ENCODE data around the gene USP24. TPM values are rescaled to one million over a fixed set of nuclear protein-coding genes. Genes with fewer than 3 reads are reported as not detected.
A peak's percentile ranks its signal among the peaks of the same experiment; 100 is the strongest.

USP24 gene
- total RNA-seq, 6 experiments from 2014 or later: 19.9 to 28.0 (median 21.9) TPM

DNA sequence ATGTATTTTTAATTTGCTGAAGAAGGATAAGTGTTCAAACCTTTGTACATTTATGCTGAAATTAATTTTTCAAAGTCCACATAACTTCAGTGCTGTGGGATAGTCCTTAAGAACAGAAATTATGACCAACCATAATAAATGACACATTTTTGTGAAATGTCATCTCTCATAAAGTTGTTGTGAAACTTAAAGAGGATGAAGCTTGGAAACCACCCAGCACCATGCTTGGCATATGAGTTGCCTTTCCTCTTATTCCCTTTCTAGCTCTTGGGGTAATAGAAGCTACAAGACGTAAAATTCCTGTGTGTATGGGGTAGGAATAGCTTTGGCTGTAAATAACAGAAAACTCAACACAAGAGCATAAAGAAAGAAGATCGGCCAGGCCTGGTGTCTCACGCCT lies 18.9 kb upstream of the USP24 start:
- intact Hi-C loops (cut with DNase I): no loop called here
- H3K4me3 ChIP-seq: no peak overlapping the region
- 96% methylated on average over 3 of the region's 3 CpGs for WGBS (ENCODE audit: insufficient coverage, low coverage, low lambda C conversion rate, missing lambda C conversion rate)
- no peak for DNase-seq
- no peak overlapping the region for H3K27ac ChIP-seq
- no peaks in the 10 kb centered on the region for H3K9me3 ChIP-seq
- TF ChIP-seq POLR2A (IDR thresholded peaks at IDR 0.05): no peak
- TF ChIP-seq, protein P1, sequence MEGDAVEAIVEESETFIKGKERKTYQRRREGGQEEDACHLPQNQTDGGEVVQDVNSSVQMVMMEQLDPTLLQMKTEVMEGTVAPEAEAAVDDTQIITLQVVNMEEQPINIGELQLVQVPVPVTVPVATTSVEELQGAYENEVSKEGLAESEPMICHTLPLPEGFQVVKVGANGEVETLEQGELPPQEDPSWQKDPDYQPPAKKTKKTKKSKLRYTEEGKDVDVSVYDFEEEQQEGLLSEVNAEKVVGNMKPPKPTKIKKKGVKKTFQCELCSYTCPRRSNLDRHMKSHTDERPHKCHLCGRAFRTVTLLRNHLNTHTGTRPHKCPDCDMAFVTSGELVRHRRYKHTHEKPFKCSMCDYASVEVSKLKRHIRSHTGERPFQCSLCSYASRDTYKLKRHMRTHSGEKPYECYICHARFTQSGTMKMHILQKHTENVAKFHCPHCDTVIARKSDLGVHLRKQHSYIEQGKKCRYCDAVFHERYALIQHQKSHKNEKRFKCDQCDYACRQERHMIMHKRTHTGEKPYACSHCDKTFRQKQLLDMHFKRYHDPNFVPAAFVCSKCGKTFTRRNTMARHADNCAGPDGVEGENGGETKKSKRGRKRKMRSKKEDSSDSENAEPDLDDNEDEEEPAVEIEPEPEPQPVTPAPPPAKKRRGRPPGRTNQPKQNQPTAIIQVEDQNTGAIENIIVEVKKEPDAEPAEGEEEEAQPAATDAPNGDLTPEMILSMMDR (IDR thresholded peaks at IDR 0.05): no peak
- no peak for ATAC-seq
- peaks cover 0 to 5% (median 0%) of the 10 kb centered on the region in 4 donors for H3K4me1 ChIP-seq
- no peaks in the 10 kb centered on the region for H3K36me3 ChIP-seq
- H3K27me3 ChIP-seq: no peaks in the 10 kb centered on the region

DNA sequence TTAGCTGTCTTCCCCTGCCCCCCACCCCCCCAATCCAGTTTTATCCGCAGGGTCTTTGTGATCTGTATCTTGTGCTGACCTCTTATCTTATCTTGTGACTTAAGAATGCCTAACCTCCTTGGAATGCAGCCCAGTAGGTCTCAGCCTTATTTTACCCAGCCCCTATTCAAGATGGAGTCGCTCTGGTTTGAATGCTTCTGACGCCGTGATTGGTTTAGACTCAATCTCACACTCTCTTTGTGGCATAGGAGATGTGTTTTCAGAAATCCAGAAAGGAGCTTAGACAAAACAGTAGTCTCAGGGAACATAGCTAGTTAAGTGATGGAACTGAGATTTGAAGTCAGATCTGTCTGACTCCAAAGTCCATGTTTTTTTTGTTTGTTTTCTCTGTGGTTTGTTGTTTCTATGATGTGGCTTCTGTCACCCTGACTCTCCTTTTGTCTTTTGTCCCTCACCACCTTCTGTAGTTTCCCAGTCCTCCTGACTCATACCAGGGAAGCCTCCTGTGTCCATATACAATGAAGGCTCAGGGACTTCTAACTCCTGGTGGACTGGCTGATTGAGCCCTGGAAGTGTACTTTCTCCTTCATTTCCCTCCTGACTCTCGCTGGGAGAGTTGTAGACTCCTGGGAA lies 18.1 kb upstream of the USP24 start:
- intact Hi-C loops (cut with DNase I): no loop called here
- H3K36me3 ChIP-seq: no peaks in the 10 kb centered on the region
- DNase-seq (no peak), ATAC-seq (peak; percentile 51 to 96 (median 75))
- WGBS (ENCODE audit: insufficient coverage, low coverage, low lambda C conversion rate, missing lambda C conversion rate): 70% methylated on average over 5 of the region's 5 CpGs
- no peak overlapping the region for H3K27ac ChIP-seq
- TF ChIP-seq, protein P1 (IDR thresholded peaks at IDR 0.05): no peak
- TF ChIP-seq POLR2A (IDR thresholded peaks at IDR 0.05): no peak
- no peaks in the 10 kb centered on the region for H3K9me3 ChIP-seq
- peaks cover 0 to 5% (median 0%) of the 10 kb centered on the region in 4 donors for H3K4me1 ChIP-seq
- H3K4me3 ChIP-seq: no peak overlapping the region
- no peaks in the 10 kb centered on the region for H3K27me3 ChIP-seq

DNA sequence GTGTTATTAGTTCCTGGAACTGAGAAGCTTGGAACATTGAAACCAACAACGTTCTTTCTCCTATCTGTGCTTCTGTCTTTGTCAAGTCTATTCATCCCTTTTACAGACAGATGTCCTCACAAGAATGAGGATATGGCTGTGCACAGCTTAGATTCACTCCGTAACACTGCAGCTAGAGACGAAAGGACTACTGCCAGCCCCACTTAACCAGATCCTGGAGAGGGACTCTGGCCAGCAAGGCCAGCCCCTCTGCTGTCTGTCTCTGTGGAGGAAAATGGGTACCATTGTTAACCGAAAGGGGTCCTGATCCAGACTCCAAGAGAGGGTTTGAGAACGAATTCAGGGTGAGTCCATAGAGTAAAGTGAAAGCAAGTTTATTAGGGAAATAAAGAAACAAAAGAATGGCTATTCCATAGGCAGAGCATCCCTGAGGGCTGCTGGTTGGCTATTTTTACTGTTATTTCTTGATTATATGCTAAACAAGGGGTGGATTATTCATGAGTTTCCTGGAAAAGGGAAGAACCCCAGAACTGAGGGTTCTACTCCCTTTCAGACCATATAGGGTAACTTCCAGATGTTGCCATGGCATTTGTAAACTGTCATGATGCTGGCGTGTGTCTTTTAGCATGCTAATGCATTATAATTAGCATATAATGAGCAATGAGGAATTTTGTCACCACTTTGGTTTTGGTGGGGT lies 17.4 kb upstream of the USP24 start:
- no peak overlapping the region for H3K4me3 ChIP-seq
- H3K9me3 ChIP-seq: no peaks in the 10 kb centered on the region
- peaks cover 0 to 5% (median 0%) of the 10 kb centered on the region in 4 donors for H3K4me1 ChIP-seq
- TF ChIP-seq, protein P1 (IDR thresholded peaks at IDR 0.05): no peak
- TF ChIP-seq POLR2A (IDR thresholded peaks at IDR 0.05): no peak
- no peak for ATAC-seq
- no peak for DNase-seq
- intact Hi-C loops (cut with DNase I): no loop called here
- no peaks in the 10 kb centered on the region for H3K27me3 ChIP-seq
- H3K27ac ChIP-seq: no peak overlapping the region
- 77% methylated on average over 5 of the region's 6 CpGs for WGBS (ENCODE audit: insufficient coverage, low coverage, low lambda C conversion rate, missing lambda C conversion rate)
- no peaks in the 10 kb centered on the region for H3K36me3 ChIP-seq

DNA sequence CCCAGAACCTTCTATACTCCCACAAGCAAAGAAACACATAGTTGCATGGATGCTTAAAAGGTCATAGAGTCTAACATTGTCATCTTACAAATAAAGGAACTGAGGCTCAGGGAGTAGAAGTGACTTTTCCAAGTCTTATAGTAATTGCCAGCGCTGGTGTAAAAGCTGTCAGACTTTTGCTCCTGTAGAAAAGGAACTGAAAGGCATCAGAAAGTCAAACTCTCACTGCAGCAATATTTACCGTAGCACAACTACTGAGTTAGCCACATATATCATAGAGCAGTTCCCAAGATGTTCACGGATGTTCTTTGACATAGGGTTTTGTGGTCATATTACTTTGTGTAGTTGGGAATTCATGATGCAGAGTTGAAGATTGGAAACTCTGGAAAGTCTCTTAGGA lies 16.6 kb upstream of the USP24 start:
- Histone ChIP-seq H3K27ac (no peak overlapping the region), H3K4me1 (peaks cover 0 to 5% (median 0%) of the 10 kb centered on the region in 4 donors), H3K4me3 (no peak overlapping the region), H3K9me3 (no peaks in the 10 kb centered on the region), H3K27me3 (no peaks in the 10 kb centered on the region), H3K36me3 (no peaks in the 10 kb centered on the region)
- TF ChIP-seq POLR2A (IDR thresholded peaks at IDR 0.05): no peak
- TF ChIP-seq, protein P1 (IDR thresholded peaks at IDR 0.05): no peak
- WGBS (ENCODE audit: insufficient coverage, low coverage, low lambda C conversion rate, missing lambda C conversion rate): 80% methylated on average over 2 of the region's 3 CpGs
- DNase-seq: no peak
- ATAC-seq: no peak
- intact Hi-C loops (cut with DNase I): no loop called here
